Measurements from ENCODE around the gene MAN1A2. TPM values are rescaled to one million over a fixed set of nuclear protein-coding genes. Genes with fewer than 3 reads are reported as not detected.

MAN1A2 gene
- total RNA-seq, 4 donors from 2014 or later = 23.3 to 77.6 (median 57.0) TPM

Other genes with a start within 250 kb of the MAN1A2 start
- gene TRIM45, start 245.7 kb upstream of the MAN1A2 start, total RNA-seq = 10 to 100 TPM in 1 of 4 donors, 1 to 10 TPM in 3; 2.6 to 16.7 (median 5.5) TPM
- 10 to 100 TPM in 1 of 4 donors, 1 to 10 TPM in 1, under 1 TPM in 1, not detected in 1; 0.64 to 21.5 (median 2.6) TPM for gene VTCN1, start 156.5 kb upstream of the MAN1A2 start, total RNA-seq
- gene TENT5C, start 238.6 kb downstream of the MAN1A2 start, total RNA-seq = 10 to 100 TPM in 1 of 4 donors, 1 to 10 TPM in 3; 2.3 to 22.1 (median 5.1) TPM

Measured in uterus (tissue), 4 donors.